IMR-90 (cell line): ENCODE data around the gene PNMA8C. TPM values are rescaled to one million over a fixed set of nuclear protein-coding genes. Genes with fewer than 3 reads are reported as not detected.

Source experiments
- ATAC-seq: fragments of 200-7000 bp; cut with Tn5 transposase; 2 replicates; pipeline ENCODE4 v1.9.1; 2020; ENCODE audit warnings: low read depth, mild to moderate bottlenecking, moderate library complexity
- BruUV-seq: library from RNA; stranded (reverse); fragments of 400-500 nt; replicated peaks from 2 replicates; lab custom pipeline; 2021; lab: Mats Ljungman, UMichigan
- CTCF ChIA-PET: fragments of 300-600 bp; formaldehyde crosslinking; extraction: SDS; loops from one replicate; lab custom pipeline; 2021; ENCODE audit warnings: antibody characterized with exemption; lab: Yijun Ruan, JAX
- POLR2A ChIA-PET: fragments of 300-600 bp; sonication (Branson Sonifier 250); formaldehyde crosslinking; loops from one replicate; lab custom pipeline; 2022; ENCODE audit warnings: antibody characterized with exemption; ENCODE audit not compliant: unreplicated experiment; lab: Charles Lee
- DNase-seq: peaks from one replicate; pipeline ENCODE4 v3.0.0; 2013
- H2AFZ ChIP-seq: replicated peaks from 2 replicates; pipeline ENCODE3; 2013; ENCODE audit warnings: low read length, mild to moderate bottlenecking; ENCODE audit not compliant: poor library complexity
- H2AK5ac ChIP-seq: 2 replicates; pipeline ENCODE4 v1.6.1; 2013; ENCODE audit warnings: low read depth, low read length, inconsistent platforms
- H2AK9ac ChIP-seq: replicated peaks from 2 replicates; pipeline ENCODE3; 2013; ENCODE audit warnings: mild to moderate bottlenecking, low read depth, low read length, moderate library complexity; ENCODE audit not compliant: poor library complexity
- H2BK120ac ChIP-seq: 2 replicates; pipeline ENCODE4 v1.6.1; 2013; ENCODE audit warnings: low read depth, low read length, inconsistent platforms
- H2BK15ac ChIP-seq: 3 replicates; pipeline ENCODE4 v1.6.1; 2013; ENCODE audit warnings: low read depth, low read length, inconsistent platforms
- H2BK20ac ChIP-seq: 2 replicates; pipeline ENCODE4 v1.6.1; 2013; ENCODE audit warnings: low read depth, mild to moderate bottlenecking, inconsistent platforms, low read length, moderate library complexity
- H2BK5ac ChIP-seq: 2 replicates; pipeline ENCODE4 v1.6.1; 2013; ENCODE audit warnings: mild to moderate bottlenecking, low read depth, low read length, inconsistent platforms; ENCODE audit not compliant: poor library complexity, severe bottlenecking
- H3K14ac ChIP-seq: replicated peaks from 2 replicates; pipeline ENCODE4 v1.6.1; 2013; ENCODE audit warnings: low read depth, low read length, inconsistent platforms
- H3K18ac ChIP-seq: 2 replicates; pipeline ENCODE4 v1.6.1; 2013; ENCODE audit warnings: low read depth, low read length, control low read depth
- H3K23ac ChIP-seq: 2 replicates; pipeline ENCODE4 v1.6.1; 2013; ENCODE audit warnings: low read depth, low read length, inconsistent platforms
- H3K27ac ChIP-seq: 2 replicates; pipeline ENCODE4 v1.5.1; 2013; ENCODE audit warnings: mild to moderate bottlenecking, control low read depth, low read length; ENCODE audit not compliant: insufficient read depth
- H3K27me3 ChIP-seq: 2 replicates; pipeline ENCODE4 v1.6.1; 2013; ENCODE audit warnings: low read length; ENCODE audit not compliant: control insufficient read depth, insufficient read depth
- H3K36me3 ChIP-seq: 2 replicates; pipeline ENCODE4 v1.6.1; 2013; ENCODE audit warnings: low read length, mixed read lengths; ENCODE audit not compliant: control insufficient read depth, insufficient read depth
- H3K4ac ChIP-seq: 2 replicates; pipeline ENCODE4 v1.6.1; 2013; ENCODE audit warnings: low read depth, low read length, inconsistent platforms
- H3K4me1 ChIP-seq: 2 replicates; pipeline ENCODE4 v1.6.1; 2013; ENCODE audit warnings: low read length, mixed read lengths; ENCODE audit not compliant: control insufficient read depth, insufficient read depth
- H3K4me2 ChIP-seq: 2 replicates; pipeline ENCODE4 v1.6.1; 2013; ENCODE audit warnings: low read depth, mild to moderate bottlenecking, control low read depth, low read length, moderate library complexity
- H3K4me3 ChIP-seq: 2 replicates; pipeline ENCODE4 v1.5.1; 2013; ENCODE audit warnings: low read depth, mild to moderate bottlenecking, control low read depth, low read length, moderate library complexity; ENCODE audit not compliant: insufficient read depth
- H3K56ac ChIP-seq: 2 replicates; pipeline ENCODE4 v1.6.1; 2013; ENCODE audit warnings: low read length, inconsistent platforms; ENCODE audit not compliant: insufficient read depth; ENCODE audit errors: extremely low read depth
- H3K79me1 ChIP-seq, 2 experiments: 2 replicates each; pipeline ENCODE4 v1.6.1; 2013; ENCODE audit warnings: low read length in 2 of 2, inconsistent platforms in 1 of 2, low read depth in 1 of 2
- H3K9ac ChIP-seq: 2 replicates; pipeline ENCODE4 v1.6.1; 2013; ENCODE audit warnings: low read depth, low read length, control low read depth
- H3K9me1 ChIP-seq: 2 replicates; pipeline ENCODE4 v1.6.1; 2013; ENCODE audit warnings: low read length, inconsistent platforms; ENCODE audit not compliant: insufficient read depth
- H3K9me3 ChIP-seq: 2 replicates; pipeline ENCODE4 v1.6.1; 2013; ENCODE audit warnings: low read length; ENCODE audit not compliant: control insufficient read depth, insufficient read depth
- H4K20me1 ChIP-seq: 2 replicates; pipeline ENCODE4 v1.6.1; 2013; ENCODE audit warnings: low read length, inconsistent platforms; ENCODE audit not compliant: insufficient read depth
- H4K5ac ChIP-seq: 2 replicates; pipeline ENCODE4 v1.6.1; 2013; ENCODE audit warnings: mild to moderate bottlenecking, low read depth, low read length, control low read depth
- H4K8ac ChIP-seq, 2 experiments: 2 replicates each; pipeline ENCODE4 v1.6.1; 2013; ENCODE audit warnings: low read depth in 2 of 2, low read length in 2 of 2, control low read depth in 1 of 2, inconsistent platforms in 1 of 2
- H4K91ac ChIP-seq: 2 replicates; pipeline ENCODE4 v1.6.1; 2013; ENCODE audit warnings: low read depth, low read length, inconsistent platforms; ENCODE audit not compliant: insufficient read depth
- BHLHE40 ChIP-seq: fragments of 150-350 bp; IDR thresholded peaks from 2 replicates; pipeline ENCODE4 v1.6.1; 2016; ENCODE audit warnings: mild to moderate bottlenecking, low read depth, low read length
- CEBPB ChIP-seq: IDR thresholded peaks from 2 replicates; pipeline ENCODE4 v1.6.1; 2012; ENCODE audit warnings: low read depth, low read length, improper control_type of control experiment
- CHD1 ChIP-seq: IDR thresholded peaks from 2 replicates; pipeline ENCODE4 v1.6.1; 2012; ENCODE audit warnings: low read depth, low read length, improper control_type of control experiment
- MAFK ChIP-seq: IDR thresholded peaks from 2 replicates; pipeline ENCODE4 v1.6.1; 2012; ENCODE audit warnings: low read depth, low read length, improper control_type of control experiment
- MXI1 ChIP-seq: IDR thresholded peaks from 2 replicates; pipeline ENCODE4 v1.6.1; 2012; ENCODE audit warnings: low read depth, mild to moderate bottlenecking, low read length, moderate library complexity, borderline replicate concordance
- RAD21 ChIP-seq: IDR thresholded peaks from 2 replicates; pipeline ENCODE4 v1.6.1; 2012; ENCODE audit warnings: low read length, improper control_type of control experiment
- RCOR1 ChIP-seq: IDR thresholded peaks from 2 replicates; pipeline ENCODE4 v1.6.1; 2012; ENCODE audit warnings: mild to moderate bottlenecking, low read length, improper control_type of control experiment; ENCODE audit not compliant: insufficient replicate concordance
- RFX5 ChIP-seq: IDR thresholded peaks from 2 replicates; pipeline ENCODE4 v1.8.0; 2012; ENCODE audit warnings: low read depth, mild to moderate bottlenecking, low read length, moderate library complexity
- SMC3 ChIP-seq: fragments of 150-350 bp; IDR thresholded peaks from 2 replicates; pipeline ENCODE4 v1.6.1; 2016; ENCODE audit warnings: low read depth, mild to moderate bottlenecking, antibody characterized with exemption, low read length, moderate library complexity
- WGBS, 2 experiments: methylation state at CpG; one replicate each; pipeline versions ENCODE4 v1.1.5 to v1.1.7; 2013; ENCODE audit warnings: missing lambda C conversion rate in 2 of 2; ENCODE audit not compliant: insufficient read length in 1 of 2; ENCODE audit errors: extremely low coverage in 2 of 2; 5-methylcytosine and 5-hydroxymethylcytosine counted together
- dilution Hi-C: fragments of 300-500 bp; cut with HindIII; formaldehyde crosslinking; loops from one replicate; pipeline ENCODE4 v1.14.3; 2018; ENCODE audit warnings: low sequenced_read_pairs; ENCODE audit not compliant: unreplicated experiment
- in situ Hi-C: fragments of 300-500 bp; cut with MboI; formaldehyde crosslinking; loops from 3 replicates; pipeline ENCODE4 v1.14.3; 2019; ENCODE audit warnings: low sequenced_read_pairs, inconsistent platforms, mixed read lengths
- intact Hi-C: fragments of 100-400 bp; cut with micrococcal nuclease; formaldehyde crosslinking; loops from 2 replicates; pipeline ENCODE4 v1.10.0; 2022
- polyA plus RNA-seq, 3 experiments: library from polyadenylated mRNA; depleted of rRNA; stranded (reverse); fragments of >200 nt; gene quantifications; 2 replicates each; pipeline ENCODE4 v1.2.3, GENCODE V29; 2012; ENCODE audit warnings: low replicate concordance in 1 of 3
- total RNA-seq: library from RNA; depleted of rRNA; stranded (reverse); fragments of >200 nt; gene quantifications from 2 replicates; pipeline ENCODE4 v1.2.3, GENCODE V29; 2012
- TF ChIP-seq, protein P1 (sequence below): fragments of 150-350 bp; IDR thresholded peaks from 2 replicates; pipeline ENCODE4 v1.6.1; 2017; ENCODE audit warnings: mild to moderate bottlenecking, antibody characterized with exemption, low read length, low read depth
- TF ChIP-seq, protein P2 (sequence below): fragments of 150-350 bp; IDR thresholded peaks from 2 replicates; pipeline ENCODE4 v1.6.1; 2016; ENCODE audit warnings: low read depth, mild to moderate bottlenecking, low read length, moderate library complexity, borderline replicate concordance

Gene PNMA8C
- total and polyA plus RNA-seq, 2 of the 4 experiments (the other 2 are of a cell fraction) = 0.09 to 0.18 TPM

DNA sequence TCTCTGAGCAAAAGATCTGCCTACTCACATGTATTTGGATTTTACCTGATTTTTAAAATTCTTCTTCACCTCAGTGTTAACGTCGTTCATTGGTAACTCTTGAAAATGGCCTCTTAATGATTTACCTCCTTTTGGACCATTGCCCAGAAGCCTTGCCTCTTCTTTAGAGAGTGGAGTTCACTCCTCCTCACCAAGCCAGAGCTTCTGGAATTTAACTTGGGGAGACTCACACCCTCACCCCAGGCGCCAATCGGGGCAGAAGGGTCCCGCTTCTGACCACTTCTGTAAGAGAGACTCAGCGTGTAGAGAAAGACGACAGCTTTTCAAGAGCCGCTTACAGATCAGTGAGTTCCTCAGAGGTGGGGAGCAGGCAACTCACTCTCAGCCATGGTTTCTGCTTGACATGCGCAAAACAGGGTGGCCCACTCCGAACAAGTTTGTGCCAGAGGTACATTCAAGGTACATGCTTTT lies 2.7 kb downstream of the PNMA8C start:
- H3K4me1 ChIP-seq = 0 out of 2 replicates have a peak, but pooled peaks cover 1% of the 10 kb centered on the region
- intact Hi-C loops = no loop called here
- H4K20me1 ChIP-seq = no peaks in the 10 kb centered on the region
- peaks cover 3% of the 10 kb centered on the region; the same call in 1 of the 2 replicates for H3K9me1 ChIP-seq
- peak overlapping the region; percentile 91 for H4K91ac ChIP-seq
- peak overlapping the region; percentile 22; the same call in 1 of the 2 replicates for H3K23ac ChIP-seq
- no TSS peak for BruUV-seq
- peak overlapping the region; percentile 49; the same call in 1 of the 2 replicates for H3K27ac ChIP-seq
- H2BK15ac ChIP-seq = peak overlapping the region; percentile 74; the same call in 1 of the 3 replicates
- dilution Hi-C loops = no loop called here
- DNase-seq (no peak), ATAC-seq (peak; percentile 40)
- H3K27me3 ChIP-seq = peaks cover 8% of the 10 kb centered on the region
- no peak overlapping the region for H2BK20ac ChIP-seq
- no peak overlapping the region; the same call in 1 of the 2 replicates for H3K18ac ChIP-seq
- POLR2A ChIA-PET = no interaction called here
- H3K4ac ChIP-seq = peak overlapping the region; percentile 76
- H3K4me2 ChIP-seq = peak overlapping the region; percentile 76
- no peak overlapping the region for H3K56ac ChIP-seq
- H3K14ac ChIP-seq = no peak overlapping the region; the same call in 1 of the 2 replicates
- H2BK5ac ChIP-seq = no peak overlapping the region
- H3K4me3 ChIP-seq = peak overlapping the region; percentile 52
- no peaks in the 10 kb centered on the region for H3K36me3 ChIP-seq
- peak overlapping the region; percentile 74 for H3K9ac ChIP-seq
- CTCF ChIA-PET = no interaction called here
- H3K79me1 ChIP-seq = no peaks in the 10 kb centered on the region
- H4K5ac ChIP-seq = peak overlapping the region; percentile 72
- no peak overlapping the region for H2BK120ac ChIP-seq
- peak overlapping the region; percentile 86 for H2AK9ac ChIP-seq
- in situ Hi-C loops = no loop called here
- H3K9me3 ChIP-seq = no peaks in the 10 kb centered on the region
- TF ChIP-seq MXI1 (no peak), CEBPB (no peak), SMC3 (no peak), RCOR1 (no peak), RAD21 (no peak), CHD1 (no peak), BHLHE40 (no peak), MAFK (no peak), RFX5 (no peak)
- TF ChIP-seq, protein P1, sequence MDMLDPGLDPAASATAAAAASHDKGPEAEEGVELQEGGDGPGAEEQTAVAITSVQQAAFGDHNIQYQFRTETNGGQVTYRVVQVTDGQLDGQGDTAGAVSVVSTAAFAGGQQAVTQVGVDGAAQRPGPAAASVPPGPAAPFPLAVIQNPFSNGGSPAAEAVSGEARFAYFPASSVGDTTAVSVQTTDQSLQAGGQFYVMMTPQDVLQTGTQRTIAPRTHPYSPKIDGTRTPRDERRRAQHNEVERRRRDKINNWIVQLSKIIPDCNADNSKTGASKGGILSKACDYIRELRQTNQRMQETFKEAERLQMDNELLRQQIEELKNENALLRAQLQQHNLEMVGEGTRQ = no peak
- TF ChIP-seq, protein P2, sequence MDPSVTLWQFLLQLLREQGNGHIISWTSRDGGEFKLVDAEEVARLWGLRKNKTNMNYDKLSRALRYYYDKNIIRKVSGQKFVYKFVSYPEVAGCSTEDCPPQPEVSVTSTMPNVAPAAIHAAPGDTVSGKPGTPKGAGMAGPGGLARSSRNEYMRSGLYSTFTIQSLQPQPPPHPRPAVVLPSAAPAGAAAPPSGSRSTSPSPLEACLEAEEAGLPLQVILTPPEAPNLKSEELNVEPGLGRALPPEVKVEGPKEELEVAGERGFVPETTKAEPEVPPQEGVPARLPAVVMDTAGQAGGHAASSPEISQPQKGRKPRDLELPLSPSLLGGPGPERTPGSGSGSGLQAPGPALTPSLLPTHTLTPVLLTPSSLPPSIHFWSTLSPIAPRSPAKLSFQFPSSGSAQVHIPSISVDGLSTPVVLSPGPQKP = no peak
- peak overlapping the region; percentile 90 to 93 for H4K8ac ChIP-seq
- H2AK5ac ChIP-seq = no peak overlapping the region
- WGBS, 2 experiments = 36% methylated on average over 2 of the region's 10 CpGs; no CpG with 5 or more reads in 1 of the 2 experiments
- peak overlapping the region; percentile 95 for H2AFZ ChIP-seq
